Gastrocnemius medialis (tissue), 4 donors: Measurements from ENCODE around the gene AKAP13. TPM values are rescaled to one million over a fixed set of nuclear protein-coding genes. Genes with fewer than 3 reads are reported as not detected.

ENCODE experiments used
- ATAC-seq, 2 donors: fragments of 150-250 bp; one replicate each; pipeline ENCODE4 v1.9.1; 2016
- DNase-seq, 2 donors: peaks; one replicate each; pipeline ENCODE4 v3.0.0-alpha.2; 2019
- H3K27ac ChIP-seq, 4 donors: fragments of 200-600 bp; sonication (generic); 1 replicate in 1 of 4; 2 replicates in 3 of 4; pipeline ENCODE4 v1.5.1; 2016 to 2018; ENCODE audit warnings: mild to moderate bottlenecking in 2 of 4, moderate library complexity in 1 of 4
- H3K27me3 ChIP-seq, 3 donors: fragments of 200-600 bp; sonication (generic) in 2 of 3; 1 replicate in 1 of 3; 2 replicates in 2 of 3; pipeline versions ENCODE4 v1.5.1 to v1.6.0; 2016 to 2019; ENCODE audit warnings: mild to moderate bottlenecking in 1 of 3, moderate library complexity in 1 of 3
- H3K36me3 ChIP-seq, 2 donors: fragments of 200-600 bp; sonication (generic) in 1 of 2; one replicate each; pipeline ENCODE4 v1.5.1; 2017 to 2018
- H3K4me1 ChIP-seq, 2 donors: fragments of 200-600 bp; sonication (generic) in 1 of 2; one replicate each; pipeline ENCODE4 v1.5.1; 2016 to 2017; ENCODE audit warnings: mild to moderate bottlenecking in 2 of 2
- H3K4me3 ChIP-seq, 4 donors: fragments of 200-600 bp; sonication (generic) in 3 of 4; 1 replicate in 1 of 4; 2 replicates in 3 of 4; pipeline ENCODE4 v1.5.1; 2016 to 2019; ENCODE audit warnings: mild to moderate bottlenecking in 2 of 4
- H3K9me3 ChIP-seq, 3 donors: fragments of 200-600 bp; sonication (generic) in 2 of 3; 1 replicate in 1 of 3; 2 replicates in 2 of 3; pipeline ENCODE4 v1.5.1; 2016 to 2019
- POLR2A ChIP-seq, 2 donors: fragments of 450-650 bp; IDR thresholded peaks; one replicate each; pipeline ENCODE4 v1.6.1; 2017; ENCODE audit warnings: antibody characterized with exemption in 2 of 2, mild to moderate bottlenecking in 2 of 2, moderate library complexity in 2 of 2
- in situ Hi-C, 4 donors: fragments of 200-750 bp; cut with MboI; loops; one replicate each; pipeline versions ENCODE4 v1.15.0 to v1.8.0; 2017; ENCODE audit warnings: low sequenced_read_pairs in 4 of 4
- intact Hi-C: fragments of 100-400 bp; cut with DNase I; formaldehyde crosslinking; loops from one replicate; pipeline ENCODE4 v1.15.1; 2023; ENCODE audit warnings: low total_unique reads
- total RNA-seq, 4 donors: library from RNA; depleted of rRNA; stranded (reverse); fragments of >200 nt; gene quantifications; one replicate each; pipeline versions ENCODE4 v1.1.0 to v1.2.3, GENCODE V29; 2016
- TF ChIP-seq, protein P1 (sequence below), 5 experiments: fragments of 450-650 bp in 3 of 5; fragments of 200-600 bp in 2 of 5; sonication (generic) in 2 of 5; IDR thresholded peaks in 4 of 5; conservative IDR thresholded peaks in 1 of 5; 1 replicate in 4 of 5; 2 replicates in 1 of 5; pipeline ENCODE4 v1.5.1; 2016 to 2019; ENCODE audit warnings: antibody characterized with exemption in 5 of 5, mild to moderate bottlenecking in 3 of 5, moderate library complexity in 3 of 5

AKAP13 gene
- total RNA-seq, 4 donors from 2014 or later = 127 to 481 (median 172) TPM

DNA sequence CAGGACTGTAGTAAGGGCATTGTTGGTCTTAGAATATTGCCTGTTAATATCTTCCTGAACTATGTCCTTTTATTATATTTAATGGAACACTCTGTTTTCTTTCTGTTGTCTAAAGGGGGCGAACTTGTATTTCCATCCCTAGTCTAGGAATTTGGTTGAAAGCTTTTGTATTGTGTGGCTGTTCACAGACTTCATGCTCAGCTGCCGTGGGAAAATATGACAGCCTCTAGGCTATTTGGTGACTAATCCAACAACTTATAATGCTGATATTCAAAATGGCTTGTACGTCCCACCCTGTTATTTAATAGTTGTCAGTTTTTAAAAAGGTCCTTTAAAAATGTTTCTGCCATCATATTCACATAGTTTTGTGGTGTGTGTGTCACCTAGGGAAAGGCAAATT, 211.7 kb downstream of the AKAP13 start:
- in situ Hi-C loops (loop anchor here in 1 of 4 donors (25.0 kb wide), 1 partner anchor 245 kb away; no protein-coding TSS in a partner anchor), intact Hi-C loops (no loop called here)
- H3K4me3 ChIP-seq = no peak overlapping the region
- no peaks in the 10 kb centered on the region for H3K27me3 ChIP-seq
- DNase-seq (no peak), ATAC-seq (no peak)
- TF ChIP-seq POLR2A (IDR thresholded peaks at IDR 0.05) = no peak
- TF ChIP-seq, protein P1, sequence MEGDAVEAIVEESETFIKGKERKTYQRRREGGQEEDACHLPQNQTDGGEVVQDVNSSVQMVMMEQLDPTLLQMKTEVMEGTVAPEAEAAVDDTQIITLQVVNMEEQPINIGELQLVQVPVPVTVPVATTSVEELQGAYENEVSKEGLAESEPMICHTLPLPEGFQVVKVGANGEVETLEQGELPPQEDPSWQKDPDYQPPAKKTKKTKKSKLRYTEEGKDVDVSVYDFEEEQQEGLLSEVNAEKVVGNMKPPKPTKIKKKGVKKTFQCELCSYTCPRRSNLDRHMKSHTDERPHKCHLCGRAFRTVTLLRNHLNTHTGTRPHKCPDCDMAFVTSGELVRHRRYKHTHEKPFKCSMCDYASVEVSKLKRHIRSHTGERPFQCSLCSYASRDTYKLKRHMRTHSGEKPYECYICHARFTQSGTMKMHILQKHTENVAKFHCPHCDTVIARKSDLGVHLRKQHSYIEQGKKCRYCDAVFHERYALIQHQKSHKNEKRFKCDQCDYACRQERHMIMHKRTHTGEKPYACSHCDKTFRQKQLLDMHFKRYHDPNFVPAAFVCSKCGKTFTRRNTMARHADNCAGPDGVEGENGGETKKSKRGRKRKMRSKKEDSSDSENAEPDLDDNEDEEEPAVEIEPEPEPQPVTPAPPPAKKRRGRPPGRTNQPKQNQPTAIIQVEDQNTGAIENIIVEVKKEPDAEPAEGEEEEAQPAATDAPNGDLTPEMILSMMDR (IDR thresholded peaks at IDR 0.05 in 4 of 5, conservative IDR thresholded peaks at IDR 0.05 in 1 of 5) = peak in 1 of 5 experiments; percentile 13
- peaks cover 84 to 91% of the 10 kb centered on the region in 2 donors for H3K4me1 ChIP-seq
- no peaks in the 10 kb centered on the region for H3K9me3 ChIP-seq
- H3K36me3 ChIP-seq = no peaks in the 10 kb centered on the region
- peak overlapping the region; percentile 6 to 96 (median 66) for H3K27ac ChIP-seq

DNA sequence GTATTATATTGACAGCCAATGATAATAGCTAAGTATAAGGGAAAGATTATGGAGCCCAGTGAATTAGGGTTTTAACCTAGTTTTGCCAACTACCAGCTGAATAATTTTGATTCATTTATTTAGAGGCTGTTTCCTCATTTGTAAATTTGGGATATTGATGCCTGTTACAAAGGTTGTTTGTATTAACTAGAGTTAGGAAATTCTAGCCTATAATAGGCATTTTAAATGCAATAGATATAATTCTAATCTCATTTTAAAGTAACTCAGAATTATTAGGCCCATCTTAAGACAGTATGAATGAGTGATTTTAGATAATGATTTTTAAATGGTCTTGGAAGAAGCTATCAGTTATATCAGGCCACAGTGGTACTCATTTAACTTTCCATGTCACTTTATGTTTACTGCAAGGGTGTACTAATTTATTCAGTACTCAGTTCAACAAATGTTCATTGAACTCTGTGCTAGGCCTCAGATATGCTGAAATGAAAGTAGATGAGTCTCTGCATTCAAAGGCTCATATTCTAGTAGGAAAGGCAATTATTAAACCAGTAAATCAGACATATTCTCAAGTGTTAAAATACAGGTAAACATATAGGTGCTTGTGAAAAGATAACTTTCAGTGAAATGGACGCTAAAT, 213.5 kb downstream of the AKAP13 start:
- no peak for ATAC-seq
- intact Hi-C loops = no loop called here
- TF ChIP-seq, protein P1 (IDR thresholded peaks at IDR 0.05 in 4 of 5, conservative IDR thresholded peaks at IDR 0.05 in 1 of 5) = no peak
- TF ChIP-seq POLR2A (IDR thresholded peaks at IDR 0.05) = no peak
- Histone ChIP-seq H3K9me3 (no peaks in the 10 kb centered on the region), H3K4me1 (peaks cover 84 to 91% of the 10 kb centered on the region in 2 donors), H3K4me3 (no peak overlapping the region), H3K36me3 (no peaks in the 10 kb centered on the region), H3K27me3 (no peaks in the 10 kb centered on the region), H3K27ac (peak overlapping the region; percentile 12 to 73 (median 42))
- in situ Hi-C loops = loop anchor here in 1 of 4 donors (25.0 kb wide), 1 partner anchor 243 kb away; no protein-coding TSS in a partner anchor
- DNase-seq = no peak

DNA sequence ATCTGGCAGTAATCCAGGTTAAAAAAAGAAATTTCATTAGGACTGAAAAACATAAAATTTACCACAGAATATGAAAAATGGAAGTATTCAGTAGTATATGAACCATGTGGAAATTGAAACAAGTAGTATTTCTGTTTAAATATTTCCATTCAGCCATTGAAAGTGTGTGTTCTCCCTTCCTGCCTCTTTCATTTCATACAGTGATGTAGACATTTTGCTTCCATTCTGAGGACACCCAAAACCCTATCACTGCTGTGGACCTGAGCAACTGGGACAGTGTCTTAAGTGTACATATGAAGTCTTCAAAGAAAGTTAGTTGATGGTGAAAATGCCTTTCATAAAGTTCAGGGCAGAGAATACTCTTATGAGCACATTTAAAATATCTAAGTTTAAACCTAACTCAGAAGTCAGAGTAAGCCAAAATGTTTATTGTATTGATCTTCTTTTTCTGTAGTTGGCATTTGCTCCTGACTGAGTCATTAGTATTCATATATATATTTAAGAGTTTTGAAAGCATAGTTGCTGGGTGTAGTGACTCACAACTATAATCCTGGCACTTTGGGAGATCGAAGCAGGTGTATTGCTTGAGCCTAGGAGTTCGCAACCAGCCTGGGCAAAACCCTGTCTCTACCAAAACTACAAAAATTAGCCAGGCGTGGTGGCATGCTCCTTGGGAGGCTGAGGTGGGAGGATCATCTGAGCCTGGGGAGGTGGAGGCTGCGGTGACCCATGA, 215.6 kb downstream of the AKAP13 start:
- DNase-seq (no peak), ATAC-seq (no peak)
- Histone ChIP-seq H3K4me1 (peaks cover 83 to 93% of the 10 kb centered on the region in 2 donors), H3K9me3 (no peaks in the 10 kb centered on the region), H3K4me3 (no peak overlapping the region), H3K27me3 (no peaks in the 10 kb centered on the region), H3K36me3 (no peaks in the 10 kb centered on the region), H3K27ac (peak overlapping the region; percentile 35 to 73 (median 63))
- TF ChIP-seq, protein P1 (IDR thresholded peaks at IDR 0.05 in 4 of 5, conservative IDR thresholded peaks at IDR 0.05 in 1 of 5) = no peak
- TF ChIP-seq POLR2A (IDR thresholded peaks at IDR 0.05) = no peak
- in situ Hi-C loops (loop anchor here in 1 of 4 donors (25.0 kb wide), 1 partner anchor 241 kb away; no protein-coding TSS in a partner anchor), intact Hi-C loops (no loop called here)

DNA sequence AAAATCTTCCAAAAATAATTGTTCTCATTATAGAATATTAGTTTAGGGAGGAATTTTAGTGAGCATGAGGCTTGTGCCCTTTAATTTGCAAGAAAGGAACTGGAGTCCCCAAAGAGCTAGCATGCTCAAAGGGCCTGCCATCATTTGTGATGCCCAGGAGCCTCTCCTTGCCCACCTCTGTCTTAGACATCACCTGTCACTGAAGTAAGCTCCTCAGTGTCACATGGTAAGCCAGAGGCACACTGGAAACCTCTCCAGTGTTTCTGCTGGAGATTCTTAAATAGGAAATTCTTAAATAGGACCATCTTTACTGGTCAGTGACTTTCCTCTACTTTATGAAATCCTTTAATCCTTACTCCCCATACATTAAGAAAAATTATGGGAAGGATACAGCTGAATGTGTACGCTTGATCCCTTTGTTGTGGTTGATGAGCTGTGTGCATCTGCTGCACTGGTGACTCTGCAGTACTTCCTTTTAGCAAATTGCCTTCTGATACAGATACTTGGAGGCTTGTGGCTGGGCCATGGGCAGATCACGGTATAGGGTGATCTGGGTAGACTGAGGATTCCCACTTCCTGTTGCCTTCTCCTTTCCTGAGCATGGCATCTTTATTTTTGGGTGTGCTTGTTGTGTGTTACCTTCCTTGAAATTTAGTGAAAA, 216.9 kb downstream of the AKAP13 start:
- ATAC-seq (peak; percentile 40 to 64), DNase-seq (no peak)
- H3K27me3 ChIP-seq = no peaks in the 10 kb centered on the region
- no peaks in the 10 kb centered on the region for H3K36me3 ChIP-seq
- no peaks in the 10 kb centered on the region for H3K9me3 ChIP-seq
- TF ChIP-seq POLR2A (IDR thresholded peaks at IDR 0.05) = no peak
- TF ChIP-seq, protein P1 (IDR thresholded peaks at IDR 0.05 in 4 of 5, conservative IDR thresholded peaks at IDR 0.05 in 1 of 5) = no peak
- peak overlapping the region; percentile 35 to 73 (median 63) for H3K27ac ChIP-seq
- H3K4me3 ChIP-seq = no peak overlapping the region
- intact Hi-C loops = no loop called here
- in situ Hi-C loops = loop anchor here in 1 of 4 donors (25.0 kb wide), 1 partner anchor 240 kb away; no protein-coding TSS in a partner anchor
- H3K4me1 ChIP-seq = peaks cover 76 to 82% of the 10 kb centered on the region in 2 donors
